GM19025 (cell line): Measurements from ENCODE around the gene ADRB1.
A peak's percentile ranks its signal among the peaks of the same experiment; 100 is the strongest.

Experiments used
- ATAC-seq: cut with Tn5 transposase; IDR thresholded peaks from one replicate; pipeline ENCODE4 v1.9.1; 2021; ENCODE audit warnings: mild to moderate bottlenecking, low read depth, moderate library complexity; ENCODE audit not compliant: unreplicated experiment

The ADRB1 gene

DNA sequence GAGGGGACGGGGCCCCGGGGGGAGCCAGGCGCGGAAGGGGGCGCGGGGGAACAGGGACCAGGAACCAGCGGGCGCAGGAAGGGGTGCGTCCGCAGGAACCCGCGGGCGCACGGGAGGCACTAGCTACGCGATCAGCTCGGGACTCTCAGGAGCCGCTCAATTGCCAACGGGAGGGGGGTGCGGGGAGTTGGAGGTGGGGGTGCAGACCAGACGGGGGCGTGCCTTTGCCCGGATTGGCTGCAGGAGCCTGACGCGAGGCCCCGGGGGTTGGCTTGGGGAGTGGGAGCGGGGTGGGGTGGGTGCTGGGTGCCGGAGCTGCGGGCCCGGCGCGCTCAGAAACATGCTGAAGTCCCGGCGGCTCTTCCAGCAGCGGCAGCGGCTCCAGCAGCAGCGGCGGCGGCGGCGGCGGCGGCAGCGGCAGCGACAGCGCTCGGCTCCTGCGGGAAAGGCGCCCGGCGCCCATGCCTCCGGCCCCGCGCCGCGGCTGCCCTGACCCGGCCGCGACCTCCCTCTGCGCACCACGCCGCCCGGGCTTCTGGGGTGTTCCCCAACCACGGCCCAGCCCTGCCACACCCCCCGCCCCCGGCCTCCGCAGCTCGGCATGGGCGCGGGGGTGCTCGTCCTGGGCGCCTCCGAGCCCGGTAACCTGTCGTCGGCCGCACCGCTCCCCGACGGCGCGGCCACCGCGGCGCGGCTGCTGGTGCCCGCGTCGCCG lies at the start of gene ADRB1:
Gene ADRB1 (plus strand): TSS at position 335 of the 715 bp plus-strand sequence. CDS start 267 bp downstream, at position 602.
- no peak for ATAC-seq

DNA sequence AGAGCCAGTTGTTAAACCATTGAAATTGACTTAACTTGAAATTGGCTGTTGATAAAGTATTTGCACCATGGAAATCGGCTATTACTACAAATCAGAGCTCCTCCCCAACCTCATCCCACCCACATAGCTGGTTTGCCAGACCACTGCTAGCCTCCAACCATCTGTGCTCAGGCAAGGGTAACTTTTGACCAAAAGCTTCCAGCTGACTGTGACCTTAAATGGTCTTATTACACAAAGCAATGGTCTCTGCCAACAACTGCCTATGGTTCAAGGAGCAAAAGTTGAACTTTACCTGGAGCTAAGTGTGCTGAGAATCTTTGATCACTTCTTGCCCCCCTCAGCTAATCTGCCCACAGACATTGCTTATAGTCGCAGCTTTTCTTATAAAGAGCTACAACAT lies 48.5 kb upstream of the ADRB1 start:
- no peak for ATAC-seq

DNA sequence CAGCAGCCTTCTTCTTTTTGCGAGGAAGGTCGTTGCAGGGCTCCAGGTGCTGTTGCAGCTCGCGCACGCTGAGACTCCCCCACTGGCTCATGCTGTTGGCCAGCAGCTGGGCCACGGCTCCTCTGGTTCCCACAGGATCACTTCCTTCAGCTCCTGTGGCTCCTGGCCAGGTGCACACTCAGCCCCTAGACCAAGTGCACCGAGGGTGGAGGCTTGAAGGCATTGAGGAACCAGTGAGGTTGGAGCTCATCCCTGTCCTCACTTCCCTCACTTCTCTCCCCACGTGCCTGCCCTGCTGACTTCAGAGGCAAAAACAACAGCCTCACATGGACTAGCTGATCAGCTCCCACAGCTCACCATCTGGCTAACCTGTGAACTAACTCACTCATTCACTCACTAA lies 46.2 kb upstream of the ADRB1 start:
- ATAC-seq = no peak

DNA sequence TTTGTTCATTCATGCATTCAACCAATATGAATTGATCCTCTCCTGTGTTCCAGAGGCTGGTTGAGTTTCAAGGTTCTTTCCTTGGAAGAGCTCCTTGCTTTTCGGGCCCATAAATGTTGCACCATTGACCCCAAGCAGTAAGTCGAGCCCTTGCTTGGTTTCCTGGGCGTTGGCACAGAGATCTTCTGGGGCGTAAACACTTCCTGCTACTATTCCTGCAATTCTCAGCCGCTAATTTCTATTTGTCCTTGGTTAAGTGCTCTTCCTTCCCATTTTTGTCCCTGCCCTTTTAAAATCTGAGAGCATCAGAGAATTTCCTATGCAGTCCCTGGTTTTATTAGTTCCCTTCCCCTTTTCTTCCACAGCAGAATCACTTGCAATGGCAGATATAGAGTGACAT lies 44.1 kb upstream of the ADRB1 start:
- ATAC-seq = no peak

DNA sequence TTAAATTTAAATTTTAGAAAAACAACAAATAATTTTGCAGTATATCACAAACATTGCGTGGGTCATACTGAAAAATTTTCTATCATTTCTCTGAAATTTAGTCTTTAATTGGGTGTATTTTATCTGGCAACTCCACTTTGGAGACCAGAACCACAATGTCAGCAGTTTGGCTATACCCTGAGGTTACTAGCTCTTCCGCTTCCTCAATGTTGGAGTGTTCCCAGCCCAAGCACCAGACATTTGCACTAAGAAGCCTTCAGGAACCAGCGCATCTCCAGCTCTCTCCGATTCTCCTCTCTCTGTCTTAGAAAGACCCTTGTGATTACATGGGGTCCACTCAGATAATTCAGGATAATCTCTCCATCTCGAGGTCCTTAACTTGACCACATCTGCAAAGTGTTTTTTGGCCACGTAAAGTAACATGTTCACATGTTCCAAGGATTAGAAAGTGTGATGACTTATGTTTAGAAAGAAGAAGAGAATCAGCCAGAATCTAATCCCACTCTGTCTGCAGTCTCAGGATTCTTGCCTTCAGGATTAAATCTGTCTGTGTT lies 43.1 kb upstream of the ADRB1 start:
- no peak for ATAC-seq

DNA sequence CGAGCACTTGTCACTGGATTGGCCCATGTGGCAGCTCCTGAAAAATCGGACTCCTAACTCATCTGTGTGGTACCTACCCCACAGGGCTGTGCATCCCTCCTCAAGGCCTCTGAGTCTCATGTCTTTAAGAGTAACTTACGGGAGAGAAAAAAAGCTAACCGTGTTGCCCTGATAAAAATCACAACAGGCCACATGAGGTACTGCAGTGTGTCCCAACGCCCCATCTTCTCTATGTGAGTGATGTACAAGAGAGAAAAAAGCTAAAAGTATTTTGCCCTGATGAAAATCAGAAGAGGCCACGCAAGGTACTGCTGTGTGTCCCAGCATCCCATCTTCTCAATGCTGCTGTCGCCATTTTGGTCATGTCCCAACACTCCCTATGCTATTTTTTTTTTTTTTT lies 41.2 kb upstream of the ADRB1 start:
- no peak for ATAC-seq

DNA sequence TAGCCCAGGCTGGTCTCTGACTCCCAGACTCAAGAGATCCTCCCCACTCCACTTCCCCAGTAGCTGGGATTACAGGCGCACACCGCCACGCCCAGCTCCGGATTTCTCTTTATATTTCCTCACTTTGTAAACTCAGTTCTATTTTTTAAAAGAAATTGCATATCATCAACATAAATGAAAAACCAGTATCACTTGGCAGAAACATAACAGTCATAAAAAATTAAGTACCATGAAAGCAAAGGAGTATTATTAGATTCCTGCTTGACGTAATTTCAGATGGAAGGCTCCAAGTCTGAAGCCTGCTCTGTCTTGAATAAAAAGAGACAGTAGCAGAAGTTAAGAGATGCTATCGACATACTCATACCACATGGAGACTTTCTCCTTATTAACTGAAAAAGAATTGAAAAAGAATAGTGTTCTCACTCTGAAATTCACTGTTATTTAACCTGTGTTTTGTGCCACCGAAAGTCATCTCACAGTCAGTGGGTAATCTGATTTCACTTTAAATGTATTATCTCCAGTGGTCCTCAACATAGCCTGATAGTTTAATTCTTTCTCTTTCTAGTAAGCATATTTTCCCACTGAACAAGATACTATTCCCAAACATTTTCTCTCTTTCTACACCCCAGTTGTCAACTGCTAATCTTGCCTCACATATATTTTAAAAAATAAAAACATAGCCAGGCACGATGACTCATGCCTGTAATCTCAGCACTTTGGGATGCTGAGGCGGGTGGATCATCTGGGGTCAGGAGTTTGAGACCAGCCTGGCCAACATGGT lies 40.3 kb upstream of the ADRB1 start:
- ATAC-seq = no peak

DNA sequence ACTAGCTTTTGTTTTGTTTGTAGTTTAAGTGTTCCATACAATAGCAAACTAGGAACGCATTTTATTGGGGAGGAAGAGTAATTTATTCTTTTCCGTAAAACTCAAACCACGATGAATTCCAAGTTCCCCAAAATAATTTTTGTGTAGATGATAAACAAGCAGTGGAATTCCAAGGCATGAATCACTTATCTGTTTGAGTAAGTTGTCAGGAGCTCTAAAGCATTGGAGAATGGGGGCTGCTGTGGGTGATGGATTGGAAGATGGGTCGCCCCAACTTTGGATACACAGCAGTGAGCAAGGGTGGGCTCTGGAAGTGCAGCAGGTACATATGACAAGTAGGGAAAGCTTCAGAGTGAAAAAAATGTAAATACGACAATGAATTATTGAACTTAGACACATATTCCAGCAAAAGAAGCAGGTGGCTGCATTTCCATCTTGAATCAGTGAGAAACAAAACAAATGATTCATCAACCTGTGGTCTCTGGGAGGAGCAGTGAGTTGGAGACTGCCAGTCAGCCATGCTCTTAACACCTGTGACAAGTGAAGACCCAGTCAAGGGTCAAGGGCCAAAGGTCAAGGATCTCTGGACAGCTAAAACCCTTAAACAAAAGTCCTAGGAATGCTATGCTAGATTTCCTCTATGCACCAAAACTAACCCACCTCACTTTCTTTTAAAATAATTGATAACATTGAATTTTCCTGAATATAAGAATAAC lies 34.2 kb upstream of the ADRB1 start:
- ATAC-seq = no peak

DNA sequence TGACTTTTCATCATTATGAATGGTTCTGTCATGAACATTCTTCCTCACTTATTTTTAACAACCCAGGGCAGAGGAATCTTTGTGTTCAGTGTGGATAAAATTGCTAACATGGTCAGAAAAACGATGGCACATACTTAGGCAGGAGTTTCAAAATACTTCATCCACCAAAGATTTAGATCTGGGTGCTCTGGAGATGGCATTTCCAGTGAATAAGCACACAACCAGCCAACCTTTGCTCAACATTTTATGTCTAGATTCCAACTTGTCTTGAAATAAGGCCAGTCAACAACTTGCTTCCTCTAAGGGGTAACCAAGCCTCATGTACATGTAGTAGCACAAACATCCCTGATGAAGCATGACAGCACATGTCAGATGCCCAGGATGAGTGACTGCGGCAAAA lies 33.4 kb upstream of the ADRB1 start:
- ATAC-seq = no peak

DNA sequence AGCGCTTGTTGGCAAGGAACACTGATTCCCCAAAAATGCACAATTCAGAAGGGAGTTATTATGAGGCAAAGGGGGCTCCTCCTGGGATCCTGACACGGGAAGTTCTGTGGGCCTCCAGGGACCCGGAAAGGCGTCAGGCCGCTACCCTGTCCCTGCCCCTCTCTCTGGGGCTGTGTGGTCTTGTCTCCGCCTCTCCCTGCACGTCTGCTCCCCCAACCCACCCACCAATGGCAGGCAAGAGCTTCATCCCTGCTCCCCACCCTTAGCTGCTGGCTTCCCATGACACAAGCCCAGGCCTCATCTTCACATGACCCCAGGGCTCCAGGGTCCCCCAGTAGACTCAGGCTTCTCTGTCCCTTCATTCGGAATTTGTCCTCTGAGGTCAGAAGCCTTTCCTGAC lies 31.0 kb upstream of the ADRB1 start:
- no peak for ATAC-seq

DNA sequence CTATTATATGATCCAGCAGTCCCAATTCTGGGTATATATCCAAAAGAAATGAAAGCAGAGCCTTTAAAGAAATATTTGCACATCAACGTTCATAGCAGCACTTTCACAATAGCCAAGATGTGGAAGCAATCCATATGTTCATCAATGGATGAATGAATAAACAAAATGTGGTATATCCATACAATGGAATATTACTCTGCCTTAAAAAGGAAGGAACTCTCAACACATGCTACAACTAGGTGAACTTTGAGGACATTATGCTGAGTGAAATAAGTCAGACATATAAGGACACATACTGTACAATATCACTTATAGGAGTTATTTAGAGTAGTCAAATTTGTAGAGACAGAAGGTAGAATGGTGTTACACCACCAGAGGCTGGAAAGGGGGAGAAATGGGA lies 28.0 kb upstream of the ADRB1 start:
- ATAC-seq = no peak

DNA sequence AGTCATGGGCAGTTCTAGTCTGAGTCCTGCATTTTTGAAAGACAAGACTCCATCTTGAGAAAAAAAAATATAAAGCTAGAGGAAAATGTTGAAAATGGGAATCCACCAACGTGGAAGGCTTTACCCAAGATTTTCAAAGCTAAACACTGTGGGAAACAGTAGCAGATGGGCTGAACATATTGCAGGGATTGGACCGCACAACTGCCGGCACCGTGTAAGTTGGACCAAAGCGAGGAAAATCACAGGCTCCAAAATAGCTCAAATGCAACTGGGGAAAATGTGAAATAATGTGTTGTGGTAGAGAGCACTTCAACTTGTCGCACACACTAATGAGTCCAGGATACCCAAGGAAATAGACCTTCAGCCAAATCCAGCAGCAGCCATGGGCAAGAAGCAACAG lies 26.4 kb upstream of the ADRB1 start:
- no peak for ATAC-seq

DNA sequence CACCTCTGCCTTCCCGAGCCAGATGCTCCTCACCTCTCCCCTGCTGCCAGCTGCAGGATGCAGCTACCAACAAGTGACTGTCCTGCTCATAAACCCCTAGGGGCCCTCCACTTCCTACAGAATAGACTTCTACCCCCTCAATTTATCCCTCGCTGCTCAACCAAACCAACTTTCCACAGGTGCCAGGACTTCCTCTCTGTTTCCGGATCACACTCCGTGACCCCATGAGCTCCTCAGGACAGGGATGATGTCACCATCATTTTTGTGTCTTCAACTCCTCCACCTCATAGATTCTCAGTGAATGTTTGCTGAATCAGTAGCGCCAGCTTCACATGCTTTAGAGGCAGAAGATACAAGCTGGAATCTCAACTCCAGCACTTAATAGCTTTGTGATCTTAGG lies 25.8 kb upstream of the ADRB1 start:
- no peak for ATAC-seq

DNA sequence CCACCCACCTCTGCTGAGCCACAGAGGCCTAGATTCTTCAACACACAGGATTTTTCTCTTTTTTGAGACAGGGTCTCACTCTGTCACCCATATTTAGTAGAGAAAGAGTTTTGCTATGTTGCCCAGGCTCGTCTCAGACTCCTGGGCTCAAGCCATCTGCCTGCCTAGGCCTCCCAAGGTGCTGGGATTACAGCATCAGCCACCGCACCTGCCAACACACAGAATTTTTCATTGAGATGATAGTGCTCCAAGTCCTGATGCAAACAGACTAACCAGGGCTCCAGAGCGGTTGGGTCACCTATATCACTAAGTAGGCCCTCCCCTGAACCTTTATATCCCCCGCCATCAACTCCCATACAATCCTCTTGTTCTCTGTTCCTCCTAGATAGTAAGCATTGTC lies 24.4 kb upstream of the ADRB1 start:
- no peak for ATAC-seq

DNA sequence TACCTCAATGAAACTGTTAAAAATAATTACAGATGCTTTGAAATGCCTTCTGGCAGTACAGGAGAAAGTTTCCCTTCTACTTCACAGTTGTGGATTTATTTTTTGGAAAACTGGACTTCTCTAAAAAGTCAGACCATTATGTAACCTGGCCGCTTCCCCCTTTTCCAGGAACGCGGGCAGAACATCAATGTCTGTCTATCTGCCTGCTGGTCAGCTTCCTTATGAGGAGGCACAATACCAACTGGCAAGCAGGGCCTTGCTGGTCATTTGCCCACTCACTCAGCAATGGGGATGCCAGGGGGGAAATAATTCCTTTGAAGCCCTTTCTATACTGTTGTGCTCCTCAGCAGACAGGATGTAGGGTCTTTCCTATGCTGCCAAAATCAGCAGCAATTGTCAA lies 22.5 kb upstream of the ADRB1 start:
- no peak for ATAC-seq

DNA sequence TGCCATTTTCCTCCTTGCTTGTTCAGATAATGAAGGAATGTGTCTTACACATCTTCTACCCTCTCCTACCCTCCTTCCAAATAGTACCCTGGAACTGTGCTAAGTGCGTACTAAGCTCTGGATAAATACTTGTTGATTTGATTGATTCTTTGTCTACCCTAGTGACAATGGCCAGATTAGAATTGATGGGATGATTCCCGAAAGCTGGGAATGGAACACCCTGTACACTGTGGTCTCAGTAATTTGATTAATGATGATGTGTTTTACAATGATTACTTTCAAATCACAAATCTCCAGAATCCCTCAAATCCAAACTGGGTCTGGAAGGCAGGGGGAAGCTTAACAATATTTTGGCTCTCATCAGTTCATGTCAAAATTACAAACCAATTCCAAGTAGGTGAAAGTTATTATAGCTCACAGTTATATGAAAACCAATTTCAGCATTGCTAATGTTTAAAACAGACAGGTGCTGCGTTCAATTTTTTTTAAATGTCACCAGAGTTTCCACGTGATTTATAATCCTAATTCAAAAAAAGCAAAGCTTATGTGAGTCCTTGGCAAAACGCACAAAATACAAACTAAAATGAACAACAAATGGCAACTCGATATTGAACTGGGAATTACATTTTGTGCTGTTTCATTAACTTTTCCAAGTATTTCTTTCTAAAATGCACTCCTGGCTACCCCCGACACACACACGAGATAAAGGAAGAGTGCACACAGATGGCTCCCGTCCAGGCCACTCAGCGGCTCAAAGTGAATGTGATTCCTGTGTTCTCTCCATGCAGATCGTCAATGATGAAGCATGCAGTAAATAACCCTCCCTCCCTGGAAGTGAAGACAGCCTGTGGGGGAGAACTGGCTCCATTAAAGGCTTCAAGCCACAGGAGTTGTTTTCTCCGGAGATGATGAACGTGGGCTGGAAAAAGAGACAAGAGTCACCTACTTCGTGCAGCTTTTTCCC lies 21.7 kb upstream of the ADRB1 start:
- no peak for ATAC-seq

DNA sequence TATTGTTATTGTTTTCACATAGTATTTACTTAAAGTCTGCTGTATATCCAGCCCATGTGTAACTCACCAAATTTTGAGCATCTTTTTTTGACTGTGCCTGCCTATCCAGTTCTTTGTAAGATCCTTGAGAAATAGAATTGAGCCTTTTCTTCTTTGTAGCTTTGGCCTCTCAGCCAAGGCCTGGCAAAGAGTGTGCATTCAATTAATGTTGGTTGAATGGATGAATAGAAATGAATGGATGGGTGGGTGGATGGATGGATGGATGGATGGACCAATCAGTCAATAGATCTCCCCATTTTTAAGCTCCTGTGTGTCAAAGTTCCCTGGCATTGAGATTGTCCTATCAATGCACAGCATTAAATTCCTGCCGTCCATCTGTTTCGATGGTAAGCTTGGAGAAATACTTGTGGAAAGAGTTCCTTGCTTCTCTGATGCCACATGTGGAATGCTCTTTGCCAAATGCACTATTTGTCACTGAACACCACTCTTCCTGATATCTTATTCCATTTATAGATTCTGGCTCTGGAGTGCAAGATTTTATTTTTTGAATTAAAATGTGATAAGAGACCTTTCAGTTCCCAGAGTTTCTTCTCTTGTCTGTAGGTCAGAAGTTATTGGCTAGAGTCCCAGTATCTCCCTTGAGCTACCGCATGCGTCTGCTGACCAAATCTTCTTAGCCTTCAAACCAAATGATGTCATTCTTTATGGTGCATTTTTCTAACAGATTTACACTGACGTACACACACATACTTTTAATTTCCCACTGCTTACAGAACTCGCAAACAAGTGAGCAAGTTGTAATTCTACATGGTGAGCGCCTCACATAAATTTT lies 20.7 kb upstream of the ADRB1 start:
- no peak for ATAC-seq

DNA sequence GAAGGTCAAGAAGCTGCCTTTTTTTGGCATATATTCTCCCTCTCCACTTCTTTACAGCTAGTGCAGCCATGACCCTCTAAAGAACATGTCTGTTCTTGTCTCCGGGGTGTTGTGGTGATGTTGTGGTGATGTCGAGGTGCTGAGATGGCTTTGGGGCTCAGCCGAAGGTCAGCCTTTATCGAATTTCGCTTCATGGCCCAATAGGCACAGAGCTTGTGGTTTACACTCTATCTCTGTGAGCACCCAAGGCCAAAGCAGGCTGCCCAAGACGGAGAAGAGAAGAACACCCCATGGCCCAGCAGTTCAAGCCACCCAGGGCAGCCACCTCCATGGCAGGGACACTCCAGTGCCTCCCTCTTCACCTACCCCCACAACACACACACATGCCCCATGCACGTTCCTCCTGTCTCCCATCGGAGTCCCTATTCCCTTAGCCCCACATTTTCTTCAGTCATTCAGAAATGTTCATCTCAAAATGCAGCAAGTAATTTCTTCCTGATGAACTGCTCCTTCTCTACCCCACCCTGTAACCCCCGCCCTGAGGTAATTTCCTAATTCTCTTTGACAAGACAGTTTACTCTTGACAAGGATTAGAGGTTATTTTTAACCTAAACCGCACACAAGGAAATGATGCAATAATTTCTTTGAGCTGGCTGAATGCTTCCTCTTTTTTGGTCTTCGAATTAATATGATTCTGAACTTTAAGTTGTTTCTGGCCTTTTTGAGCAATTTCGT lies 18.6 kb upstream of the ADRB1 start:
- ATAC-seq = peak; percentile 84
